AG20443 (cell line): ENCODE data around the gene ZNF552.

Experiments
- DNase-seq: peaks from one replicate; pipeline ENCODE4 v3.0.0; 2012; ENCODE audit warnings: low spot score, mixed read lengths

ZNF552 gene

GRCh38 chr19:57776764-57777296 lies 37.9 kb downstream of the ZNF552 start:
- no peak for DNase-seq

GRCh38 chr19:57773488-57773887 lies 41.2 kb downstream of the ZNF552 start:
- no peak for DNase-seq

GRCh38 chr19:57771417-57771816 lies 43.3 kb downstream of the ZNF552 start:
- DNase-seq = no peak

GRCh38 chr19:57769345-57770131 lies 45.2 kb downstream of the ZNF552 start, which contains the start of gene ZNF586:
Gene ZNF586, plus strand, starts transcription at chr19:57769676. Its CDS starts 167 bp downstream, at chr19:57769843.
- DNase-seq = peak; percentile 97

- DNase-seq = no peak
These were observed 55.6 kb downstream of the ZNF552 start for GRCh38 chr19:57759096-57759495.

GRCh38 chr19:57757941-57758340 lies 56.8 kb downstream of the ZNF552 start:
- DNase-seq = no peak
